HFFc6 (cell line): ENCODE results near the gene SAE1. TPM values are rescaled to one million over a fixed set of nuclear protein-coding genes. Genes with fewer than 3 reads are reported as not detected.

Experiments
- DNase-seq: peaks from one replicate; pipeline ENCODE4 v3.0.0-alpha.2; 2018
- H3K27ac Mint-ChIP-seq: 2 replicates; pipeline ENCODE4 v1.8.0; 2020; ENCODE audit warnings: mild to moderate bottlenecking, mixed read lengths
- H3K27me3 Mint-ChIP-seq: 2 replicates; pipeline ENCODE4 v1.8.0; 2021; ENCODE audit warnings: mild to moderate bottlenecking, moderate library complexity, mixed read lengths; ENCODE audit not compliant: insufficient read depth
- H3K36me3 Mint-ChIP-seq: 2 replicates; pipeline ENCODE4 v1.8.0; 2021; ENCODE audit warnings: low read depth, mixed read lengths
- H3K4me1 Mint-ChIP-seq: 2 replicates; pipeline ENCODE4 v1.8.0; 2020; ENCODE audit warnings: low read depth, mixed read lengths
- H3K4me3 Mint-ChIP-seq: 2 replicates; pipeline ENCODE4 v1.8.0; 2020; ENCODE audit warnings: mild to moderate bottlenecking, moderate library complexity, mixed read lengths
- H3K9me3 Mint-ChIP-seq: 2 replicates; pipeline ENCODE4 v1.8.0; 2020; ENCODE audit warnings: mild to moderate bottlenecking, mixed read lengths
- CTCF ChIP-seq: fragments of 200-600 bp; sonication (generic); IDR thresholded peaks from 2 replicates; pipeline ENCODE4 v1.5.0; 2021; ENCODE audit warnings: antibody characterized with exemption, mild to moderate bottlenecking
- total RNA-seq, 6 experiments: library from RNA; stranded (reverse); fragmentation: NEBNext Ultra II Directional; extraction: Animal tissue kit (Norgen Biotek cat#: 25700); gene quantifications; 2 replicates in 1 of 6; 3 replicates in 5 of 6; pipeline ENCODE4 v1.2.3, GENCODE V29; 2021

Gene SAE1
- total RNA-seq, 6 experiments from 2014 or later: 158 to 181 (median 175) TPM

- no peaks in the 10 kb centered on the region for H3K9me3 Mint-ChIP-seq
- peaks cover 6% of the 10 kb centered on the region for H3K27me3 Mint-ChIP-seq
- H3K27ac Mint-ChIP-seq: peak overlapping the region; percentile 91
- peaks cover 20% of the 10 kb centered on the region for H3K4me1 Mint-ChIP-seq
- peaks cover 5% of the 10 kb centered on the region; the same call in 1 of the 2 replicates for H3K36me3 Mint-ChIP-seq
- TF ChIP-seq CTCF: no peak
- peak; percentile 77 for DNase-seq
- H3K4me3 Mint-ChIP-seq: peak overlapping the region; percentile 86
Observed at GRCh38 chr19:47232422-47233211, 102.0 kb downstream of the SAE1 start.

- Mint-ChIP-seq H3K27ac (no peak overlapping the region), H3K36me3 (peaks cover 5% of the 10 kb centered on the region; the same call in 1 of the 2 replicates), H3K4me1 (peaks cover 25% of the 10 kb centered on the region), H3K27me3 (peaks cover 7% of the 10 kb centered on the region), H3K4me3 (no peak overlapping the region), H3K9me3 (no peaks in the 10 kb centered on the region)
- TF ChIP-seq CTCF: no peak
- no peak for DNase-seq
Observed at GRCh38 chr19:47236072-47236675, 105.5 kb downstream of the SAE1 start.

GRCh38 chr19:47239152-47239551 is 108.5 kb downstream of the SAE1 start:
- H3K4me3 Mint-ChIP-seq: peak overlapping the region; percentile 64
- no peak for DNase-seq
- peak overlapping the region; percentile 49 for H3K27ac Mint-ChIP-seq
- no peak for TF ChIP-seq CTCF
- H3K4me1 Mint-ChIP-seq: peaks cover 6% of the 10 kb centered on the region
- H3K9me3 Mint-ChIP-seq: no peaks in the 10 kb centered on the region
- H3K27me3 Mint-ChIP-seq: peaks cover 6% of the 10 kb centered on the region
- H3K36me3 Mint-ChIP-seq: no peaks in the 10 kb centered on the region

GRCh38 chr19:47239610-47240296 is 109.1 kb downstream of the SAE1 start:
- Mint-ChIP-seq H3K27ac (no peak overlapping the region), H3K9me3 (no peaks in the 10 kb centered on the region), H3K27me3 (peaks cover 6% of the 10 kb centered on the region), H3K4me1 (peaks cover 9% of the 10 kb centered on the region), H3K36me3 (no peaks in the 10 kb centered on the region), H3K4me3 (peak overlapping the region; percentile 26; the same call in 1 of the 2 replicates)
- no peak for TF ChIP-seq CTCF
- peak; percentile 57 for DNase-seq

- Mint-ChIP-seq H3K27me3 (peaks cover 8% of the 10 kb centered on the region), H3K27ac (no peak overlapping the region), H3K4me3 (no peak overlapping the region), H3K9me3 (no peaks in the 10 kb centered on the region), H3K4me1 (peaks cover 13% of the 10 kb centered on the region), H3K36me3 (no peaks in the 10 kb centered on the region)
- no peak for DNase-seq
- TF ChIP-seq CTCF: no peak
Observed at GRCh38 chr19:47240556-47240955, 109.9 kb downstream of the SAE1 start.
